ENCODE data around the gene PIK3CD. TPM values are rescaled to one million over a fixed set of nuclear protein-coding genes. Genes with fewer than 3 reads are reported as not detected.

The PIK3CD gene
- polyA plus RNA-seq, 1 of the 3 experiments (the other 2 are of a cell fraction): 6.0 TPM

GRCh38 chr1:9605946-9606455 lies 45.5 kb upstream of the PIK3CD start:
- H3K9ac ChIP-seq: no peak overlapping the region
- no peak overlapping the region for H2AFZ ChIP-seq (ENCODE audit: low read depth)
- no peaks in the 10 kb centered on the region for H3K27me3 ChIP-seq (ENCODE audit: insufficient read depth)
- H3K9me3 ChIP-seq: no peaks in the 10 kb centered on the region
- H3K4me2 ChIP-seq: no peak overlapping the region
- no peaks in the 10 kb centered on the region for H4K20me1 ChIP-seq (ENCODE audit: insufficient read depth)
- TF ChIP-seq POLR2AphosphoS5 (IDR thresholded peaks at IDR 0.05; ENCODE audit: low read depth, low read length) (no peak), NFIC (IDR thresholded peaks at IDR 0.05; ENCODE audit: borderline replicate concordance) (no peak), MXI1 (IDR thresholded peaks at IDR 0.05; ENCODE audit: low read depth, low read length) (no peak), ELF1 (IDR thresholded peaks at IDR 0.05) (no peak)
- H3K27ac ChIP-seq (ENCODE audit: low read depth in 2 of 2, low read length in 1 of 2): peak overlapping the region in 1 of 2 experiments; percentile 77; a peak in 1 of 4 replicates
- H3K4me3 ChIP-seq (ENCODE audit: low read depth in 2 of 2, low read length in 1 of 2): no peak overlapping the region
- 95% methylated on average over 9 of the region's 14 CpGs for WGBS (ENCODE audit: low lambda C conversion rate)
- DNase-seq: no peak
- peaks cover 0 to 48% of the 10 kb centered on the region in 2 experiments; a peak in 2 of 4 replicates for H3K4me1 ChIP-seq (ENCODE audit: control insufficient read depth in 1 of 2, insufficient read depth in 2 of 2, low read depth in 1 of 2, low read length in 1 of 2)
- H3K9me2 ChIP-seq: no peaks in the 10 kb centered on the region
- no peaks in the 10 kb centered on the region for H3F3A ChIP-seq (replicated peaks; ENCODE audit: insufficient read depth)
- peaks cover 0 to 40% of the 10 kb centered on the region in 2 experiments for H3K36me3 ChIP-seq (replicated peaks in 1 of 2; ENCODE audit: control insufficient read depth in 1 of 2, insufficient read depth in 2 of 2, low read length in 1 of 2)
- POLR2A ChIA-PET: no interaction called here
- CTCF ChIA-PET: interaction anchor here (0.7 to 3.3 kb wide), 4 partner anchors 10 to 22 kb away, joined by 3 to 13 read pairs (median 4); no protein-coding TSS in a partner anchor
- H3K79me2 ChIP-seq (ENCODE audit: insufficient read depth): no peaks in the 10 kb centered on the region

DNA sequence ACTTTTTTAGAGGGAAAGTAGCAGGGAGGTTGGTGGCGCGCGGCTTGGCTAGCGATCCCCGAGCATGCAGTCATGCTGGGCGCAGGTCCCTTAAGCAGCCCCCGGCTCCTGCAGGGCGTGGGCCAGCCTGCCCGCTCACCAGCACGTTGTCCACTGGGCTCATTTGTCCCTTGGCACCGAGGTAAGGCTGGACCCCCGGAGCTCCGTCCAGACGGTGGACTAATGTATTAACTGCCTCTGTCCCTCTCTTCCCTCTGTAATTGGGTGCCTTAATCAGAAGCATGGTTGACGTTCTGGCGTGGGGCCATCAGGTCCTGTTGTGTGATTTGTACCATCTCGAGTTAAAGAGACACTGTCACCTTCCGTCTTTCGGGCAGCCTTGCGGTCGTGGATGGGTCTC lies 45.1 kb upstream of the PIK3CD start:
- no peak overlapping the region for H3K9ac ChIP-seq
- ChIA-PET POLR2A (no interaction called here), CTCF (interaction anchor here (0.7 to 3.3 kb wide), 3 partner anchors 9 to 22 kb away, joined by 3 to 13 read pairs (median 4); no protein-coding TSS in a partner anchor)
- DNase-seq: no peak
- no peaks in the 10 kb centered on the region for H3K9me2 ChIP-seq
- TF ChIP-seq, protein P1, sequence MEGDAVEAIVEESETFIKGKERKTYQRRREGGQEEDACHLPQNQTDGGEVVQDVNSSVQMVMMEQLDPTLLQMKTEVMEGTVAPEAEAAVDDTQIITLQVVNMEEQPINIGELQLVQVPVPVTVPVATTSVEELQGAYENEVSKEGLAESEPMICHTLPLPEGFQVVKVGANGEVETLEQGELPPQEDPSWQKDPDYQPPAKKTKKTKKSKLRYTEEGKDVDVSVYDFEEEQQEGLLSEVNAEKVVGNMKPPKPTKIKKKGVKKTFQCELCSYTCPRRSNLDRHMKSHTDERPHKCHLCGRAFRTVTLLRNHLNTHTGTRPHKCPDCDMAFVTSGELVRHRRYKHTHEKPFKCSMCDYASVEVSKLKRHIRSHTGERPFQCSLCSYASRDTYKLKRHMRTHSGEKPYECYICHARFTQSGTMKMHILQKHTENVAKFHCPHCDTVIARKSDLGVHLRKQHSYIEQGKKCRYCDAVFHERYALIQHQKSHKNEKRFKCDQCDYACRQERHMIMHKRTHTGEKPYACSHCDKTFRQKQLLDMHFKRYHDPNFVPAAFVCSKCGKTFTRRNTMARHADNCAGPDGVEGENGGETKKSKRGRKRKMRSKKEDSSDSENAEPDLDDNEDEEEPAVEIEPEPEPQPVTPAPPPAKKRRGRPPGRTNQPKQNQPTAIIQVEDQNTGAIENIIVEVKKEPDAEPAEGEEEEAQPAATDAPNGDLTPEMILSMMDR (IDR thresholded peaks at IDR 0.05): no peak
- TF ChIP-seq TEAD4 (IDR thresholded peaks at IDR 0.05; ENCODE audit: borderline replicate concordance, insufficient read depth) (no peak), TCF12 (IDR thresholded peaks at IDR 0.05) (no peak), REST (IDR thresholded peaks at IDR 0.05; ENCODE audit: low read depth, low read length) (no peak), RAD21 (IDR thresholded peaks at IDR 0.05; ENCODE audit: low read length) (no peak), ELF1 (IDR thresholded peaks at IDR 0.05) (no peak), JUND (IDR thresholded peaks at IDR 0.05) (no peak), NRF1 (IDR thresholded peaks at IDR 0.05; ENCODE audit: low read depth, low read length) (no peak), TAF1 (IDR thresholded peaks at IDR 0.05; ENCODE audit: borderline replicate concordance, low read depth, low read length) (no peak), RCOR1 (IDR thresholded peaks at IDR 0.05; ENCODE audit: low read length) (no peak), GATA2 (CRISPR knock-in tag; IDR thresholded peaks at IDR 0.05) (no peak), RXRA (IDR thresholded peaks at IDR 0.05; ENCODE audit: borderline replicate concordance, low read depth) (no peak), EP300 (IDR thresholded peaks at IDR 0.05; ENCODE audit: borderline replicate concordance in 1 of 2, low read depth in 1 of 2, low read length in 1 of 2) (no peak), SMC3 (IDR thresholded peaks at IDR 0.05; ENCODE audit: low read depth, low read length) (no peak), FOSL2 (IDR thresholded peaks at IDR 0.05; ENCODE audit: borderline replicate concordance, low read depth) (no peak)
- TF ChIP-seq, protein P2, sequence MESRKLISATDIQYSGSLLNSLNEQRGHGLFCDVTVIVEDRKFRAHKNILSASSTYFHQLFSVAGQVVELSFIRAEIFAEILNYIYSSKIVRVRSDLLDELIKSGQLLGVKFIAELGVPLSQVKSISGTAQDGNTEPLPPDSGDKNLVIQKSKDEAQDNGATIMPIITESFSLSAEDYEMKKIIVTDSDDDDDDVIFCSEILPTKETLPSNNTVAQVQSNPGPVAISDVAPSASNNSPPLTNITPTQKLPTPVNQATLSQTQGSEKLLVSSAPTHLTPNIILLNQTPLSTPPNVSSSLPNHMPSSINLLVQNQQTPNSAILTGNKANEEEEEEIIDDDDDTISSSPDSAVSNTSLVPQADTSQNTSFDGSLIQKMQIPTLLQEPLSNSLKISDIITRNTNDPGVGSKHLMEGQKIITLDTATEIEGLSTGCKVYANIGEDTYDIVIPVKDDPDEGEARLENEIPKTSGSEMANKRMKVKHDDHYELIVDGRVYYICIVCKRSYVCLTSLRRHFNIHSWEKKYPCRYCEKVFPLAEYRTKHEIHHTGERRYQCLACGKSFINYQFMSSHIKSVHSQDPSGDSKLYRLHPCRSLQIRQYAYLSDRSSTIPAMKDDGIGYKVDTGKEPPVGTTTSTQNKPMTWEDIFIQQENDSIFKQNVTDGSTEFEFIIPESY (IDR thresholded peaks at IDR 0.05; ENCODE audit: borderline replicate concordance, low read depth): no peak
- H3K79me2 ChIP-seq (ENCODE audit: insufficient read depth): no peaks in the 10 kb centered on the region
- 97% methylated on average over 13 of the region's 21 CpGs for WGBS (ENCODE audit: low lambda C conversion rate)
- no peaks in the 10 kb centered on the region for H4K20me1 ChIP-seq (ENCODE audit: insufficient read depth)
- peaks cover 0 to 49% of the 10 kb centered on the region in 2 experiments; a peak in 2 of 4 replicates for H3K4me1 ChIP-seq (ENCODE audit: control insufficient read depth in 1 of 2, insufficient read depth in 2 of 2, low read depth in 1 of 2, low read length in 1 of 2)
- H2AFZ ChIP-seq (ENCODE audit: low read depth): no peak overlapping the region
- H3K4me2 ChIP-seq: no peak overlapping the region
- H3K9me3 ChIP-seq: no peaks in the 10 kb centered on the region
- peak overlapping the region in 1 of 2 experiments; percentile 77; a peak in 1 of 4 replicates for H3K27ac ChIP-seq (ENCODE audit: low read depth in 2 of 2, low read length in 1 of 2)
- H3K27me3 ChIP-seq (ENCODE audit: insufficient read depth): no peaks in the 10 kb centered on the region
- no peaks in the 10 kb centered on the region for H3F3A ChIP-seq (replicated peaks; ENCODE audit: insufficient read depth)
- no peak overlapping the region for H3K4me3 ChIP-seq (ENCODE audit: low read depth in 2 of 2, low read length in 1 of 2)
- H3K36me3 ChIP-seq (replicated peaks in 1 of 2; ENCODE audit: control insufficient read depth in 1 of 2, insufficient read depth in 2 of 2, low read length in 1 of 2): peaks cover 0 to 35% of the 10 kb centered on the region in 2 experiments

All from SK-N-SH (cell line).